GM04503 (cell line): ENCODE data around the gene THOP1.

Experiments
- DNase-seq: peaks from one replicate; pipeline ENCODE4 v3.0.0-alpha.2; 2012; ENCODE audit warnings: low read depth

THOP1 gene

DNA sequence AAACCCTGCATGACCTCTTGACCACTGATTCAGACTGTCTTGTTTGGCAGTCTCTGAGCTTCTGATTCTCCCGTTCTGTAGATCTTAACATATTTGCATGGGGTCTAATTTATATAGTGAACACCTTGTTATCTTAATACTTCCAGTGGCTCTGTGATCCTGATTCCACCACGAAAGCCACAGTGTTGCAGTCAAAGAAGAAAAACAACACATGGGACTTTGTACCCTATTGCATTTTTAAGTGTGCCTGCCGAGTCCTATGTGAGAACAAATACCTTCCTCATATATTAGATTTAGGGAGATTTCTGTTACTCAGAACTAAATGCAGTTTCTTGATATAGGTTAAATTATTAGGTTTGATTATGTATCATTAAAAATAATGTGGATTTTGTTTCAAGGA, 69.5 kb downstream of the THOP1 start:
- DNase-seq: no peak

DNA sequence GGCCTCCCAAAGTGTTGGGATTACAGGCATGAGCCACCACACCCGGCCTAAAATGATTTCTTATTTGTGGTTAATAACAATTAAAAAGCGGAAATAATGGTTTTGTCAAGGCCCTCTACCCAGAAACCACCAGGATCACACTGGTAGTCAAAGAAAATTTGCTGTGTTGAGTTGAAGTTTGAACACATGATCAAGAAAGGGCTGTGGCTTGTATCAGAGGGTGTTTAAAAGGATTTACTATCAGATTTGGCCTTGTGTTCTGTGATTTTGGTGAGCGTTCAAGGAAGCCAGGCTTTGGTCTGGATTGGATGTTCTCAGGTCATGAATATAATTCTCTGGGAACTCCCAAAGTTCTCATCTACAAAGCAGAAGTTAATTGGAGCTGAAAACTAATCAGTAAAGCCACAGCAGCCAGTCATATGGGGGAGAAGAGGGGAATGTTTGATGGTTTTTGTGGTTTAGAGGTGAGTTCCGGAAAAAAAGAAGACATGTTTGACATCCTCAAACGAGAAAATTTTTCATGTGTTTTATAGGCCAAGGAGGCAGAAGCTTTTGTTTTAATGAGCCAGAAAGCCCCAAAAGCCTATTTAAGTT, 71.3 kb downstream of the THOP1 start:
- no peak for DNase-seq

DNA sequence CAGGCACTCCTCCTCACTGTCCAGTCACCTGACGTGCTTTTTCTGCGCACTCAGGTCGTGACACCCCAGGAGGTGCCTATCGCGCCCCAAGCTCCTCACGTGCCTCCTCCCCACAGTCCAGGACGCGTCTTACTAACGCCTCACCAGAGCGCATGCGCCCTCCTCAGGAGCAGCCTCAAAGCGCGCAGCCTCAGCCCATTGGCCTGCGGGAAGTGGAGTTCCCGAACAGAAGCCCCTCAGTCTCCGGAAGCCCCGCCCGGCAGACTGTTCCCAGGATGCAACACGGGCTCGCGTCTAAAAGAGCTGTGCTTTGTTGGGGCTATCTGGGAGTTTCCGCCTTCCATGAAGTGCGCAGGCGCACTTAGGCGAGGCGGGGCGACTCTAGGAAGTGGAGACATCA, 73.6 kb downstream of the THOP1 start:
- DNase-seq: no peak

DNA sequence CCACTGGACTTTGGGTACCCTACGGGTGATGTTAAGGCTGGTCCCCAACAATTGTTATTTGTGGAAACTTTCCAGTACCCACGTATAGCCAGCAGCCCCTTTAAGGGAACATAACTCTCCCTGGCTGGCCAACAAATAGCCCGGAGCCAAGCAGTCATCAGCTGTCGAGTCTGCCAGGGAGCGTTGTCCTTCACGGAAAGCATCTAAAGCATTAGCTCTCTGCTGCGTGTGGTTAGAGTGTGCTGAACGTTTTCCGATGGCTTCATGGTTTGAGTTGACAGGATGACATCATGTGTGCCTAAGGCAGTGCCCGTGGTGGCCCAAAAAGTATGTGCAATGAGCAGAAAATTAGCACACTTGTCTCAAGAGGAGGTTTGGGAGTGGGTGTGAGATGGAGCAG, 78.5 kb downstream of the THOP1 start:
- DNase-seq: no peak
